OCI-LY1 (cell line): ENCODE results near the gene SLC4A11.

ENCODE experiments used
- H2AFZ ChIP-seq: fragments of 200-600 bp; sonication (generic), shearing (Covaris generic); 2 replicates; pipeline ENCODE4 v1.6.0; 2014; ENCODE audit warnings: antibody characterized with exemption, mild to moderate bottlenecking, low read length
- H3F3A ChIP-seq: fragments of 200-600 bp; sonication (generic), shearing (Covaris generic); 2 replicates; pipeline ENCODE4 v1.6.0; 2014; ENCODE audit warnings: mild to moderate bottlenecking, antibody characterized with exemption, low read length, moderate library complexity; ENCODE audit not compliant: insufficient read depth
- H3K27ac ChIP-seq: fragments of 200-600 bp; sonication (generic); 2 replicates; pipeline ENCODE4 v1.5.1; 2014; ENCODE audit warnings: low read length, mixed run types, mild to moderate bottlenecking, low read depth; ENCODE audit not compliant: poor library complexity, severe bottlenecking
- H3K27me3 ChIP-seq: fragments of 200-600 bp; sonication (generic); 2 replicates; pipeline ENCODE4 v1.6.0; 2014; ENCODE audit warnings: antibody characterized with exemption, mild to moderate bottlenecking, low read length, moderate library complexity; ENCODE audit not compliant: insufficient read depth
- H3K36me3 ChIP-seq: fragments of 200-600 bp; sonication (generic); 2 replicates; pipeline ENCODE4 v1.6.1; 2014; ENCODE audit warnings: mild to moderate bottlenecking, antibody characterized with exemption, low read length, moderate library complexity, mixed read lengths; ENCODE audit not compliant: insufficient read depth
- H3K4me1 ChIP-seq: fragments of 200-600 bp; sonication (generic); 2 replicates; pipeline ENCODE4 v1.5.1; 2014; ENCODE audit warnings: mild to moderate bottlenecking, low read length, moderate library complexity; ENCODE audit not compliant: insufficient read depth, severe bottlenecking
- H3K4me2 ChIP-seq: fragments of 200-600 bp; sonication (generic), shearing (Covaris generic); 2 replicates; pipeline ENCODE4 v1.6.1; 2014; ENCODE audit warnings: low read length
- H3K4me3 ChIP-seq: fragments of 200-600 bp; sonication (generic); 2 replicates; pipeline ENCODE4 v1.5.1; 2014; ENCODE audit warnings: low read length, low read depth, mild to moderate bottlenecking, mixed read lengths; ENCODE audit not compliant: poor library complexity, severe bottlenecking
- H3K79me2 ChIP-seq: fragments of 200-600 bp; shearing (Covaris generic); 2 replicates; pipeline ENCODE4 v1.6.1; 2016; ENCODE audit warnings: mixed run types, low read length, mixed read lengths; ENCODE audit not compliant: insufficient read depth
- H3K9ac ChIP-seq: fragments of 200-600 bp; sonication (generic), shearing (Covaris generic); 2 replicates; pipeline ENCODE4 v1.6.1; 2014; ENCODE audit warnings: mild to moderate bottlenecking, low read length, mixed read lengths
- H3K9me2 ChIP-seq: fragments of 200-600 bp; sonication (generic), shearing (Covaris generic); 2 replicates; pipeline ENCODE4 v1.6.1; 2014; ENCODE audit warnings: low read depth, mild to moderate bottlenecking, low read length, mixed read lengths
- H3K9me3 ChIP-seq: fragments of 200-600 bp; shearing (Covaris generic); 2 replicates; pipeline ENCODE4 v1.6.1; 2014; ENCODE audit warnings: low read length, mixed read lengths
- H4K20me1 ChIP-seq: fragments of 200-600 bp; sonication (generic), shearing (Covaris generic); 2 replicates; pipeline ENCODE4 v1.6.0; 2016; ENCODE audit warnings: mild to moderate bottlenecking, low read length; ENCODE audit not compliant: insufficient read depth
- CTCF ChIP-seq: fragments of 200-600 bp; sonication (generic), shearing (Covaris generic); IDR thresholded peaks from 2 replicates; pipeline ENCODE4 v1.5.1; 2017; ENCODE audit warnings: mild to moderate bottlenecking, antibody characterized with exemption, low read length, moderate library complexity, mixed read lengths
- EZH2 ChIP-seq: fragments of 200-600 bp; sonication (generic), shearing (Covaris generic); IDR thresholded peaks from 2 replicates; pipeline ENCODE4 v1.8.0; 2017; ENCODE audit warnings: borderline replicate concordance, mixed run types, mild to moderate bottlenecking, antibody characterized with exemption, low read length, moderate library complexity, mixed read lengths

Gene SLC4A11

GRCh38 chr20:3231116-3231515, 7.9 kb downstream of the SLC4A11 start:
- TF ChIP-seq EZH2 (no peak), CTCF (no peak)
- H3F3A ChIP-seq = no peaks in the 10 kb centered on the region
- H3K4me1 ChIP-seq = no peaks in the 10 kb centered on the region
- H3K9me3 ChIP-seq = no peaks in the 10 kb centered on the region
- 0 out of 2 replicates have a peak, but pooled peaks cover 6% of the 10 kb centered on the region for H3K27me3 ChIP-seq
- no peaks in the 10 kb centered on the region for H3K9me2 ChIP-seq
- no peak overlapping the region for H3K4me3 ChIP-seq
- H3K9ac ChIP-seq = no peak overlapping the region
- H3K79me2 ChIP-seq = no peaks in the 10 kb centered on the region
- H3K27ac ChIP-seq = no peak overlapping the region
- H4K20me1 ChIP-seq = no peaks in the 10 kb centered on the region
- no peak overlapping the region for H3K4me2 ChIP-seq
- no peak overlapping the region for H2AFZ ChIP-seq
- no peaks in the 10 kb centered on the region for H3K36me3 ChIP-seq

GRCh38 chr20:3229798-3230197, 9.2 kb downstream of the SLC4A11 start:
- Histone ChIP-seq H3K27me3 (no peaks in the 10 kb centered on the region), H3K9me2 (no peaks in the 10 kb centered on the region), H3K4me1 (no peaks in the 10 kb centered on the region), H2AFZ (no peak overlapping the region), H4K20me1 (no peaks in the 10 kb centered on the region), H3K4me2 (no peak overlapping the region), H3K27ac (no peak overlapping the region), H3K79me2 (no peaks in the 10 kb centered on the region), H3K9ac (no peak overlapping the region), H3K36me3 (peaks cover 2% of the 10 kb centered on the region; the same call in 1 of the 2 replicates), H3F3A (no peaks in the 10 kb centered on the region), H3K4me3 (no peak overlapping the region), H3K9me3 (no peaks in the 10 kb centered on the region)
- no peak for TF ChIP-seq CTCF
- TF ChIP-seq EZH2 = no peak

- H3K4me1 ChIP-seq = no peaks in the 10 kb centered on the region
- H3K4me2 ChIP-seq = no peak overlapping the region
- H3K4me3 ChIP-seq = no peak overlapping the region
- H3K27ac ChIP-seq = no peak overlapping the region
- H3K36me3 ChIP-seq = peaks cover 8% of the 10 kb centered on the region; the same call in 1 of the 2 replicates
- no peaks in the 10 kb centered on the region for H3K9me3 ChIP-seq
- no peaks in the 10 kb centered on the region for H3F3A ChIP-seq
- no peak overlapping the region for H2AFZ ChIP-seq
- no peak for TF ChIP-seq EZH2
- no peak for TF ChIP-seq CTCF
- H3K79me2 ChIP-seq = no peaks in the 10 kb centered on the region
- H3K27me3 ChIP-seq = no peaks in the 10 kb centered on the region
- H3K9ac ChIP-seq = no peak overlapping the region
- no peaks in the 10 kb centered on the region for H3K9me2 ChIP-seq
- no peaks in the 10 kb centered on the region for H4K20me1 ChIP-seq
These were observed 9.8 kb downstream of the SLC4A11 start for GRCh38 chr20:3229158-3229557.
